Measurements from ENCODE around the gene ATP10D. TPM values are rescaled to one million over a fixed set of nuclear protein-coding genes. Genes with fewer than 3 reads are reported as not detected.
A peak's percentile ranks its signal among the peaks of the same experiment; 100 is the strongest.
"Not testable (repeated sequence)": the region's sequence is repeated elsewhere in the genome, so short reads cannot be mapped to it uniquely, and the experiment has no call there.

Gene ATP10D
- total RNA-seq, 4 donors from 2014 or later = 4.4 to 15.7 (median 10.0) TPM

DNA sequence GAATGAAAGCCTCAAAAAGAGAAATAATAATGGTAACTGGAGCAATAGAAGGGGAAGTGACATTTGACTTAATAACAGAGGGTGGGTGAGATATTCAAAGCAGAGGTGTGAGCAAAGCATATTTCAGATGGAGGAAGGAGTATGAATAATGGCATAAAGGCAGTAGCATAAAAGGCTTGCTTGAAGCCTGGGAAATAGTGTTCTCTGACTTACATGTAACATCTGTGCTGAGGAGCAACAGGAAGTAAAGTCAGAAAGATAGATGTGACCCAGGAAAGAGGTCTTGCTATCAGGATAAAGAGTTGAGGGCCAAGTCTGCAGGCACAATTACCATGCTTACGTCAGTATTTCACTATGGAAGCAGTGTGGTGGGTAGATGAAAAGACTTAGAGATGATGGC lies 28.4 kb downstream of the ATP10D start:
- Histone ChIP-seq H3K27ac (no peak overlapping the region), H3K9me3 (no peaks in the 10 kb centered on the region)
- DNase-seq = no peak

DNA sequence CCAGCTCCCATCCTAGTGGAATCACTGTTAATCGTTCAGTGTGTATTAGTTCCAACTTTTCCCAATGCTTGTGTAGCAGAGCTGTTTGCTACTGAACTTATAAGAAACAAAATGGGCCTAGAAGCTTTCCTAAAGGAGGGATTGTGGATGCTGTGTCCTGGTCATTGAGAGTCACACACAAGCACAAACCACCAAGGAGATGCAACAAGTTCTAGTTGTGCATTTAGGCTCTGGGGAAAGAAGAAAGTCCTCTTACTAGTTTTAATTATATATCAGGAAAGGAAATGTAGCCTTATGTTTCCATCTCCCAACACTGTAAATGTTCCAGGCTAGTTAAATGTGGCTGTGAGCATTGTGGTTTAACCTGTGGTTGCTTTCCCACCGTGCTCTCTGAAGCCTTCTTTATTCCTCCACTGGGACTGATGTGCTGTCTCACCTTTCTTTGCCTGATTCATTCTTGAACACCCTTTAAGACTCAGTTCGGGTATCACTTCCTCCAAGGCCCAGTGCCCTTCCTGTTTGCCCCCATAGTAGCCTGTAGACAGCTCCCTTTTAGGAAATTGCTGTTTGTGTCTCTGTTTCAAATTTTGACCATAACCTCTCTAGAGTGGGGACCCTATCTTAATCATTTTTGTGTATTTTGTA lies 34.3 kb downstream of the ATP10D start:
- no peak overlapping the region for H3K27ac ChIP-seq
- TF ChIP-seq CTCF (IDR thresholded peaks at IDR 0.05) (no peak), POLR2A (IDR thresholded peaks at IDR 0.05) (no peak)
- H3K36me3 ChIP-seq = peaks cover 0 to 4% (median 0%) of the 10 kb centered on the region in 3 donors
- peak in 1 of 3 donors; percentile 36 for DNase-seq
- no peaks in the 10 kb centered on the region for H3K9me3 ChIP-seq
- H3K4me3 ChIP-seq = no peak overlapping the region
- no peaks in the 10 kb centered on the region for H3K27me3 ChIP-seq
- H3K4me1 ChIP-seq = no peaks in the 10 kb centered on the region

More for the DNA sequence above, 28.4 kb downstream of the ATP10D start:
- Histone ChIP-seq H3K4me1 (no peaks in the 10 kb centered on the region), H3K27me3 (no peaks in the 10 kb centered on the region), H3K36me3 (peaks cover 0 to 11% (median 0%) of the 10 kb centered on the region in 3 donors), H3K4me3 (no peak overlapping the region)
- no peak for TF ChIP-seq CTCF (IDR thresholded peaks at IDR 0.05)
- TF ChIP-seq POLR2A (IDR thresholded peaks at IDR 0.05) = no peak

DNA sequence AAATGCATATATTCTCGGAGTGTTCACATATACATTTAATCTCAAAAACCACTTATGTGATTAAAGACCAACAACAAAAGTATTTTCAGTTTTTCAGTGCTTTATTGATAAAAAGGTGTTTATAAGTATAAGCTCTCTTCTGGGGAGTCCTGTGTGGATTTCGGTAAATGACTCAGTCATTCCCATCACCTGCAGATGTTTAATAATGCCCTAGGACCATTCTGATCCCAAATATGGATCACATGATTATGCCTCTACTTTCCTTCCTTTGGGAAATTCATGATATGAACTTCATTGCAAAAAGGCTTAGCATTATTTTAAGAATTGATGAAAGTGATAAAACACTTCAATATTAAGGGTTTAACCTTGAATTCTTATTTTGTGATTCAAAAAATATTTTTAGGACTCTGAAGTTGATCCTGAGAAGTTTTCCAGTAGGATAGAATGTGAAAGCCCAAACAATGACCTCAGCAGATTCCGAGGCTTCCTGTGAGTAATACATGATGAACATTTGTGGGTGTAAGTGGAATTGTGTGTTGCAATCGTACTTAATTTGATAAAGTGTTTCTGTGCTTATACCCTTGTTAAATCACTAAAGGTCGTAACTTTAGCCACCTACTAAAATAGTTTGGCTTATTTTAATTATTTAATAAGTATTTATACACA lies 40.2 kb downstream of the ATP10D start:
- TF ChIP-seq POLR2A (IDR thresholded peaks at IDR 0.05) (no peak), CTCF (IDR thresholded peaks at IDR 0.05) (no peak)
- no peak for DNase-seq
- no peaks in the 10 kb centered on the region for H3K27me3 ChIP-seq

DNA sequence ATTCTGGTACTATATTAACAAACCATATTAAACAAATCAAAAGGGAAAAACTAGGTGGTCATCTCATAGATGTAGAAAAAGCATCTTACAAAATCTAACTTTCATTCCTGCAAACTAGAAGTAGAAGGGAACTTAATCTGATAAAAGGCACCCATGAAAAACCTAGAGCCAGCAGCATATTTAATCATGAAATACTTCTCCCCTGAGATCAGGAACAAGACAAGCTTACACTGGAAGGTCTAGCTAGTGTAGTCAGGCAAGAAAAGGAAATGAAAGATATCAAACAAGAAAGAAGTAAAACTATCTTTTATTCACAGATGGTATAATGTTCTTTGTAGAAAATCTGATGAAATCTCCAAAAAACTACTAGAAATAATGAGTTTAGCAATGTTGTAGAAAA lies 41.2 kb downstream of the ATP10D start:
- Histone ChIP-seq H3K36me3 (peaks cover 0 to 6% (median 0%) of the 10 kb centered on the region in 3 donors), H3K27me3 (no peaks in the 10 kb centered on the region), H3K4me3 (no peak overlapping the region), H3K9me3 (no peaks in the 10 kb centered on the region), H3K27ac (no peak overlapping the region), H3K4me1 (peaks cover 0 to 4% (median under 1%) of the 10 kb centered on the region in 4 donors)
- DNase-seq = no peak
- TF ChIP-seq POLR2A (IDR thresholded peaks at IDR 0.05) = no peak
- no peak for TF ChIP-seq CTCF (IDR thresholded peaks at IDR 0.05)

More for the DNA sequence above, 40.2 kb downstream of the ATP10D start:
- H3K36me3 ChIP-seq = peaks cover 0 to 6% (median 0%) of the 10 kb centered on the region in 3 donors
- no peak overlapping the region for H3K4me3 ChIP-seq
- H3K4me1 ChIP-seq = no peaks in the 10 kb centered on the region
- no peaks in the 10 kb centered on the region for H3K9me3 ChIP-seq
- no peak overlapping the region for H3K27ac ChIP-seq

GRCh38 chr4:47528646-47529045 lies 43.6 kb downstream of the ATP10D start:
- not testable (repeated sequence) for H3K9me3 ChIP-seq, H3K27me3 ChIP-seq, H3K4me3 ChIP-seq, DNase-seq, H3K27ac ChIP-seq, H3K36me3 ChIP-seq
- peaks cover 0 to 14% (median 5%) of the 10 kb centered on the region in 4 donors for H3K4me1 ChIP-seq

DNA sequence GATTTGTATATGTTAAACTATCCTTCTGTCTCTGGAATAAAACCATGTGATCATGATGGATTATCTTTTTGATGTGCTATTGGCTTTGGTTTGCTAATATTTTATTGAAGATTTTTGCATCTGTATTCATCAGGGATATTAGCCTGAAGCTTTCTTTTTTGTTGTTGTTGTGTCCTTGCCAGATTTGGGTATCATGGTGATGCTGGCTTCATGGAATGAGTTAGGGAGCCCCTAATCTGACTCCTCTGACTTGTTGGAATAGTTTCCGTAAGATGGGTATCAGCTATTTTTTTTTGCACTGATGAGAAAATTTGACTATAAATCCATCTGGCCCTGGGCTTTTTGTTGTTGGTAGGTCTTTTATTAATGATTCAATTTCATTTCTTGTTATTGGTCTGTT lies 45.7 kb downstream of the ATP10D start:
- no peak overlapping the region for H3K27ac ChIP-seq
- H3K27me3 ChIP-seq = no peaks in the 10 kb centered on the region
- H3K36me3 ChIP-seq = no peaks in the 10 kb centered on the region
- no peak overlapping the region for H3K4me3 ChIP-seq
- no peak for DNase-seq
- no peaks in the 10 kb centered on the region for H3K9me3 ChIP-seq
- peaks cover 0 to 14% (median 5%) of the 10 kb centered on the region in 4 donors for H3K4me1 ChIP-seq
- TF ChIP-seq POLR2A (IDR thresholded peaks at IDR 0.05) (no peak), CTCF (IDR thresholded peaks at IDR 0.05) (no peak)
